Measurements from ENCODE around the gene COL6A2. TPM values are rescaled to one million over a fixed set of nuclear protein-coding genes. Genes with fewer than 3 reads are reported as not detected.

The COL6A2 gene
- total RNA-seq, 1 experiment from 2014 or later: 15.0 TPM

DNA sequence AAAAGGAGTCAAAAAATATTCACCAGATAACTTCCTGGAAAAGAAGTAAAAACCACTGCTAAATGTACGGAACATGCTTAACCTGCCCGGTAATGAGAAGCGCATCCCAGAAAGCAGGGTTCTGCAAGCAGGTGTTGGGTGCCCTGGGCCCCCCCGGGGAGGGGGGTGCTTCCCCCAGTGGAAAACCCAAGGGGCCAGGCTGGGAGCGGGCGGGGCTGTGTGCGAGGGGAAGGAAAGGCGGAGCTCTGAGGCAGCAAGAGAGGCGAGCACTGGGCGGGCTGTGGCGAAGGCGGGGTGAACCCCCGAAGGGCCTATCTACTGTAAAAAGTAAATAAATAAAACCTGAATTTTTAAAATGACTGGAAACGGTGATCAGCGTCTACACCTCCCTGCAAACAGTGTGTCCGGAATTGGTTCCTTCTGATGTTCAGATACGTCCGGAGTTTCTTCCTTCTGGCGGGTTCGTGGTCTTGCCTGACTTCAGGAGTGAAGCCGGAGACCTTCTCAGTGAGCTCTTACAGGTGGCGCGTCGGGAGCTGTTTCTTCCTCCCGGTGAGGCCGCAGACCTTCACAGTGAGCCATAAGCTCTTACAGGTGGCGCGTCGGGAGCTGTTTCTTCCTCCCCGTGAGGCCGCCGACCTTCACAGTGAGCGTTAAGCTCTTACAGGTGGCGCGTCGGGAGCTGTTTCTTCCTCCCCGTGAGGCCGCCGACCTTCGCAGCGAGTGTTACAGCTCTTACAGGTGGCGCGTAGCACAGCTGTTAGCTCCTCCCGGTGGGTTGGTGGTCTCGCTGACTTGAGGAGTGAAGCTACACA, 44.1 kb downstream of the COL6A2 start:
- POLR2A ChIA-PET (ENCODE audit: low non-redundant PET): no interaction called here
- intact Hi-C loops (cut with micrococcal nuclease; ENCODE audit: unreplicated experiment): loop anchor here (5.0 kb wide), 1 partner anchor 170 kb away; no protein-coding TSS in a partner anchor
- Histone ChIP-seq H3K36me3 (ENCODE audit: insufficient read depth, low read length, poor library complexity, severe bottlenecking) (no peaks in the 10 kb centered on the region), H3K27me3 (replicated peaks; ENCODE audit: insufficient read depth, low read depth, low read length, poor library complexity) (no peaks in the 10 kb centered on the region), H3K9me3 (ENCODE audit: low read depth, low read length, poor library complexity, severe bottlenecking) (no peaks in the 10 kb centered on the region), H3K4me3 (ENCODE audit: low read depth, low read length, poor library complexity, severe bottlenecking) (no peak overlapping the region), H3K27ac (ENCODE audit: low read depth, low read length, poor library complexity, severe bottlenecking) (no peak overlapping the region), H3K4me1 (ENCODE audit: insufficient read depth, low read length, poor library complexity, severe bottlenecking) (no peaks in the 10 kb centered on the region)
- DNase-seq (ENCODE audit: low spot score): no peak
- BruUV-seq (replicated peaks): no TSS peak
- TF ChIP-seq EZH2 (IDR thresholded peaks at IDR 0.05; ENCODE audit: borderline replicate concordance, low read depth, low read length, poor library complexity, severe bottlenecking): no peak
- TF ChIP-seq, protein P1, sequence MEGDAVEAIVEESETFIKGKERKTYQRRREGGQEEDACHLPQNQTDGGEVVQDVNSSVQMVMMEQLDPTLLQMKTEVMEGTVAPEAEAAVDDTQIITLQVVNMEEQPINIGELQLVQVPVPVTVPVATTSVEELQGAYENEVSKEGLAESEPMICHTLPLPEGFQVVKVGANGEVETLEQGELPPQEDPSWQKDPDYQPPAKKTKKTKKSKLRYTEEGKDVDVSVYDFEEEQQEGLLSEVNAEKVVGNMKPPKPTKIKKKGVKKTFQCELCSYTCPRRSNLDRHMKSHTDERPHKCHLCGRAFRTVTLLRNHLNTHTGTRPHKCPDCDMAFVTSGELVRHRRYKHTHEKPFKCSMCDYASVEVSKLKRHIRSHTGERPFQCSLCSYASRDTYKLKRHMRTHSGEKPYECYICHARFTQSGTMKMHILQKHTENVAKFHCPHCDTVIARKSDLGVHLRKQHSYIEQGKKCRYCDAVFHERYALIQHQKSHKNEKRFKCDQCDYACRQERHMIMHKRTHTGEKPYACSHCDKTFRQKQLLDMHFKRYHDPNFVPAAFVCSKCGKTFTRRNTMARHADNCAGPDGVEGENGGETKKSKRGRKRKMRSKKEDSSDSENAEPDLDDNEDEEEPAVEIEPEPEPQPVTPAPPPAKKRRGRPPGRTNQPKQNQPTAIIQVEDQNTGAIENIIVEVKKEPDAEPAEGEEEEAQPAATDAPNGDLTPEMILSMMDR (conservative IDR thresholded peaks at IDR 0.05; ENCODE audit: low read depth, low read length): no peak
- CTCF ChIA-PET: no interaction called here

DNA sequence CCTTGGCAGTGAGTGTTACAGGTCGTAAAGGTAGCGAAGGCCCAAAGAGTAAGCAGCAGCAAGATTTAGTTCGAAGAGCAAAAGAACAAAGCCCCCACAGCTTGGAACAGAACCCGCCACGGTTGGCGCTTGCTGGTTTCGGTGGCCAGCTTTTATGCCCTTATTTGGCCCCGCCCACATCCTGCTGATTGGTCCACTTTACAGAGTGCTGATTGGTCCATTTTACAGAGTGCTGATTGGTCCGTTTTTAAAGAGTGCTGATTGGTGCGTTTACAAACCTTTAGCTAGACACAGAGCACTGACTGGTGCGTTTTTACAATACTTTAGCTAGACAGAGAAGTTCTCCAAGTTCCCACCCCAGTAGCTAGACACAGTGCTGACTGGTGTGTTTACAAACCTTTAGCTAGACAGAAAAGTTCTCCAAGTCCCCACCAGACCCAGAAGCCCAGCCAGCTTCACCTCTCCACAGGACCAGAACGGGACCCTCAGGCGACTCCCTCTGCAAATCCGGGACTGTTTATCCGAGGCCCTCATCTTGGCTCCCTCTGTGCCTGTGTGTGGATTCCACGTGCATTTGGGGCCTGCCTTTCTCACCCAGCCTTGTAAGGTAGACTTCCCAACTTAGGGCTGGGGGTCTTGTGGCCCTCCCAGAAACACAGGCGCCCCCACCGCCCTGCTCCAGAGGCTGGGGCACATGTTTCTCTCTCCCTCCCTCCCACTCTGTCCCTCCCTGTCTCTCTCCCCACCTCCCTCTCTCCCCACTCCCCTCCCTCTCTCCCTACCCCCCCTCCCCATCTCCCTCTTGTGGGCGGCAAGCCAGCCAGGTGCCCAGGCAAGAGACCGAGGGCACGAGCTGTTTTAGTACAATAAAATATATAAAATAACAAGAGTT, 44.9 kb downstream of the COL6A2 start:
- Histone ChIP-seq H3K4me1 (ENCODE audit: insufficient read depth, low read length, poor library complexity, severe bottlenecking) (no peaks in the 10 kb centered on the region), H3K36me3 (ENCODE audit: insufficient read depth, low read length, poor library complexity, severe bottlenecking) (no peaks in the 10 kb centered on the region), H3K27ac (ENCODE audit: low read depth, low read length, poor library complexity, severe bottlenecking) (no peak overlapping the region), H3K9me3 (ENCODE audit: low read depth, low read length, poor library complexity, severe bottlenecking) (no peaks in the 10 kb centered on the region), H3K4me3 (ENCODE audit: low read depth, low read length, poor library complexity, severe bottlenecking) (no peak overlapping the region), H3K27me3 (replicated peaks; ENCODE audit: insufficient read depth, low read depth, low read length, poor library complexity) (no peaks in the 10 kb centered on the region)
- ChIA-PET CTCF (interaction anchor here (0.6 to 2.1 kb wide), 7 partner anchors 10 to 497 kb away, joined by 3 to 20 read pairs (median 3); partner anchors contain the start of gene LSS), POLR2A (ENCODE audit: low non-redundant PET) (no interaction called here)
- DNase-seq (ENCODE audit: low spot score): no peak
- intact Hi-C loops (cut with micrococcal nuclease; ENCODE audit: unreplicated experiment): loop anchor here (5.0 kb wide), 1 partner anchor 171 kb away; no protein-coding TSS in a partner anchor
- TF ChIP-seq, protein P1 (conservative IDR thresholded peaks at IDR 0.05; ENCODE audit: low read depth, low read length): no peak
- no TSS peak for BruUV-seq (replicated peaks)

DNA sequence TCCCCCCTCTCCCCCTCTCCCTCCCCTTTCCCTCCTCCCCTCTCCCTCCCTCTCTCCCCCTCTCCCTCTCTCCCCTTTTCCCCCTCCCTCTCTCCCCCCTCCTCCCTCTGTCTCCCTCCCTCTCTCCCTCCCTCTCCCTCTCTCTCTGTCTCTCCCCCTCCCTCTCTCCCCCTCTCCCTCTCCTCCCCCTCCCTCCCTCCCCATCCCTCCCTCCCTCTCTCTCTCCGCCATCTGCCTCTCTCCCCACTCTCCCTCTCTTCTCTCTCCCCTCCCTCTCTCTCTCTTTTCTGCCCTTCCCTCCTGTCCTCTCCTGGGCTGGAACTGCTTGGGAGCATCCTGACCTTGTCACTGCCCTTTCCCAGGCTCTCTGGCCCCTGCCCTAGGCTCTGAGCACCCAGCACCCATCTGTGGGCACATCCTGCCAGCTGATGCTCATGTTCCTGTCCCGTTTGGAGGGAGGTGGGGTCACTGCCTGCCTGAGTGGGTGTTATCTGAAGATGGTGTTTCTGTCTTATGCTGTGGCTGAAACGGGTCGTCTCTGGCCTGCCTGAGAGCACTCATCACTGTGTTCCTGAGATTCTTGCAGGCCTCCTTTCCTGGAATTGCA, 46.7 kb downstream of the COL6A2 start:
- ChIA-PET POLR2A (ENCODE audit: low non-redundant PET) (no interaction called here), CTCF (interaction anchor here (2.1 kb wide), 1 partner anchor 171 kb away, joined by 20 read pairs; no protein-coding TSS in a partner anchor)
- H3K4me1 ChIP-seq (ENCODE audit: insufficient read depth, low read length, poor library complexity, severe bottlenecking): no peaks in the 10 kb centered on the region
- no peaks in the 10 kb centered on the region for H3K36me3 ChIP-seq (ENCODE audit: insufficient read depth, low read length, poor library complexity, severe bottlenecking)
- no peak overlapping the region for H3K4me3 ChIP-seq (ENCODE audit: low read depth, low read length, poor library complexity, severe bottlenecking)
- BruUV-seq (replicated peaks): no TSS peak
- no peaks in the 10 kb centered on the region for H3K27me3 ChIP-seq (replicated peaks; ENCODE audit: insufficient read depth, low read depth, low read length, poor library complexity)
- H3K27ac ChIP-seq (ENCODE audit: low read depth, low read length, poor library complexity, severe bottlenecking): no peak overlapping the region
- no peak for DNase-seq (ENCODE audit: low spot score)
- H3K9me3 ChIP-seq (ENCODE audit: low read depth, low read length, poor library complexity, severe bottlenecking): no peaks in the 10 kb centered on the region
- TF ChIP-seq, protein P1 (conservative IDR thresholded peaks at IDR 0.05; ENCODE audit: low read depth, low read length): no peak
- TF ChIP-seq EZH2 (IDR thresholded peaks at IDR 0.05; ENCODE audit: borderline replicate concordance, low read depth, low read length, poor library complexity, severe bottlenecking): no peak
- intact Hi-C loops (cut with micrococcal nuclease; ENCODE audit: unreplicated experiment): loop anchor here (5.0 kb wide), 1 partner anchor 172 kb away; no protein-coding TSS in a partner anchor
